T-helper 1 cell treated with Interleukin-12 subunit alpha and Interleukin-12 subunit beta and Interleukin-4 antibody, amounts not matched to agents 30 μg/mL and 1 μg/mL, for 36 hours (primary cell): Measurements from ENCODE around the gene AP4S1.
A peak's percentile ranks its signal among the peaks of the same experiment; 100 is the strongest.
"Not testable (repeated sequence)": the region's sequence is repeated elsewhere in the genome, so short reads cannot be mapped to it uniquely, and the experiment has no call there.

Experiments
- H3K27ac Mint-ChIP-seq: one replicate; pipeline ENCODE4 v1.8.0; 2021; ENCODE audit warnings: mild to moderate bottlenecking, mixed read lengths
- H3K27me3 Mint-ChIP-seq: one replicate; pipeline ENCODE4 v1.8.0; 2021; ENCODE audit warnings: low read depth, mixed read lengths
- H3K36me3 Mint-ChIP-seq: one replicate; pipeline ENCODE4 v1.8.0; 2021; ENCODE audit warnings: low read depth, mixed read lengths
- H3K4me1 Mint-ChIP-seq: one replicate; pipeline ENCODE4 v1.8.0; 2021; ENCODE audit warnings: low read depth, mixed read lengths
- H3K4me3 Mint-ChIP-seq: one replicate; pipeline ENCODE4 v1.8.0; 2021; ENCODE audit warnings: mild to moderate bottlenecking, moderate library complexity, mixed read lengths
- H3K9me3 Mint-ChIP-seq: one replicate; pipeline ENCODE4 v1.8.0; 2021; ENCODE audit warnings: mixed read lengths

AP4S1 gene

GRCh38 chr14:31024010-31024480 lies 1.4 kb upstream of the AP4S1 start:
- peak overlapping the region; percentile 50 for H3K4me3 Mint-ChIP-seq
- H3K27ac Mint-ChIP-seq: peak overlapping the region; percentile 36
- no peaks in the 10 kb centered on the region for H3K27me3 Mint-ChIP-seq
- no peaks in the 10 kb centered on the region for H3K9me3 Mint-ChIP-seq
- peaks cover 19% of the 10 kb centered on the region for H3K36me3 Mint-ChIP-seq
- H3K4me1 Mint-ChIP-seq: peaks cover 34% of the 10 kb centered on the region

- peaks cover 19% of the 10 kb centered on the region for H3K36me3 Mint-ChIP-seq
- H3K9me3 Mint-ChIP-seq: no peaks in the 10 kb centered on the region
- H3K4me1 Mint-ChIP-seq: peaks cover 36% of the 10 kb centered on the region
- peak overlapping the region; percentile 91 for H3K4me3 Mint-ChIP-seq
- H3K27me3 Mint-ChIP-seq: no peaks in the 10 kb centered on the region
- peak overlapping the region; percentile 87 for H3K27ac Mint-ChIP-seq
These were observed 677 bp upstream of the AP4S1 start for GRCh38 chr14:31024577-31025366.

GRCh38 chr14:31026077-31026449 lies 614 bp downstream of the AP4S1 start, which contains the start of gene STRN3:
TSS of gene STRN3 (minus strand) at chr14:31026379. CDS start at chr14:31026185, 194 bp downstream.
- H3K27me3 Mint-ChIP-seq: no peaks in the 10 kb centered on the region
- H3K4me1 Mint-ChIP-seq: peaks cover 39% of the 10 kb centered on the region
- H3K9me3 Mint-ChIP-seq: no peaks in the 10 kb centered on the region
- H3K36me3 Mint-ChIP-seq: peaks cover 16% of the 10 kb centered on the region
- peak within 1 kb of the TSS; percentile 99 for H3K4me3 Mint-ChIP-seq
- H3K27ac Mint-ChIP-seq: peak within 1 kb of the TSS; percentile 96

GRCh38 chr14:31026450-31027235 lies 1.2 kb downstream of the AP4S1 start:
- peak overlapping the region; percentile 99 for H3K4me3 Mint-ChIP-seq
- H3K9me3 Mint-ChIP-seq: no peaks in the 10 kb centered on the region
- no peaks in the 10 kb centered on the region for H3K27me3 Mint-ChIP-seq
- peak overlapping the region; percentile 96 for H3K27ac Mint-ChIP-seq
- H3K36me3 Mint-ChIP-seq: peaks cover 12% of the 10 kb centered on the region
- peaks cover 41% of the 10 kb centered on the region for H3K4me1 Mint-ChIP-seq

- Mint-ChIP-seq H3K27me3 (no peaks in the 10 kb centered on the region), H3K4me1 (peaks cover 43% of the 10 kb centered on the region), H3K4me3 (no peak overlapping the region), H3K36me3 (peaks cover 9% of the 10 kb centered on the region), H3K27ac (no peak overlapping the region), H3K9me3 (no peaks in the 10 kb centered on the region)
These were observed 2.4 kb downstream of the AP4S1 start for GRCh38 chr14:31027847-31028246.

DNA sequence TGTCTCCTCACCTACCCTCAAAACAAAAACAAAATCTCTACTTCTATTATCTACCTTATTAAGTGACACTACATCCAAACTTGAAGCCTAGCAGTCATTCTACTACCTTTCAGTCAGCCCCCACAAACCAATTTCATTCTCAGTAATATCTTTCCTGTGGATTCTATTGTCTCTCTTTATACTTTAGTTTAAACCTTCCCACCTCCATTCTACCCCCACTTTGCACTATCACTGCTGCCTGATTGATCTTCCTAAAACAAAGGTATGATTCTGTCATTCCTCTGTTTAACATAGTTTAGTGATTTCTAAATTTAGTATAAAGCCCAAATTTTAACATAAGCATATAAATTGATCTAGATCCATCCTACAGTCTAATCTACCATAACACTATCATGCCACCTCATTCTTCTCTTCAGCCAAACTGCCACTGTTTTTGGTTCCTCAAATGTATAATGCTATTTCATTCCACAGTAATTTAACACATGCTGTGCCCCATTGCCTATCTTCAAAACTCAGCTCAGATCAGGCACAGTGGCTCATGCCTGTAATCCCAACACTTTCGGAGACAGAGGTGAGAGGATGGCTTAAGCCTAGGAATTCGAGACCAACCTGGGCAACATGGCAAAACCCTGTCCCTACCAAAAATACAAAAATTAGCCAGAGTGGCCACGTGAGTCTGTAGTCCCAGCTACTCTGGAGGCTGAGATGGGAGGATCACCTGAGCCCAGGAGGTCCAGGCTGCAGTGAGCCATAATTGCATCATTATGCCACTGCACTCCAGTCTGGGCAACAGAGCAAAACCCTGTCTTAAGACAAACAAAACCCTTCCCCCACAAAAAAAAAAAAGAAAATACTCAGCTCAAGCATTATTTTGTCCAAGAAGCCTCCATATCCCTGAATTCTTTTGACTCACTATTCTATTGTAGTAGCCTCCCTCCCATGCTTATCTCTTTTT lies 3.8 kb downstream of the AP4S1 start:
- no peak overlapping the region for H3K4me3 Mint-ChIP-seq
- peaks cover 7% of the 10 kb centered on the region for H3K36me3 Mint-ChIP-seq
- no peak overlapping the region for H3K27ac Mint-ChIP-seq
- no peaks in the 10 kb centered on the region for H3K27me3 Mint-ChIP-seq
- peaks cover 35% of the 10 kb centered on the region for H3K4me1 Mint-ChIP-seq
- H3K9me3 Mint-ChIP-seq: no peaks in the 10 kb centered on the region

DNA sequence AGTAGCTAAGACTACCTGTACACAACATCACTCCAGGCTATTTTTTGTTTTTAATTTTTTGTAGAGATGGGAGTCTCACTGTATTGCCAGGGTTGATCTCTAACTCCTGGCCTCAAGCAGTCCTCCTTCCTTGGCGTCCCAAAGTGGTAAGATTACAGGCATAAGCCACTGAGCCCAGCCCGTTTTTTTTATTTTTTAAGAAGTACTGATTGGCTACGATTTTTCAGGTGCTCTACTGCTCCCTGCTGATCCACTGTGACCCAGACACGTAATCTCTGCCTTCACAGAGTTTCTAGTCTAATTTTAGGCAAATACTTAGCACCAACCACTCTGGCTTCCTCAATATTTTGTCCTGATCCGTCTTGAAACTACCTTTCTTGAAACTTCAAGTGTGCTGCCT lies 5.0 kb downstream of the AP4S1 start:
- H3K27me3 Mint-ChIP-seq: no peaks in the 10 kb centered on the region
- H3K4me1 Mint-ChIP-seq: peaks cover 27% of the 10 kb centered on the region
- no peak overlapping the region for H3K4me3 Mint-ChIP-seq
- no peaks in the 10 kb centered on the region for H3K36me3 Mint-ChIP-seq
- H3K9me3 Mint-ChIP-seq: no peaks in the 10 kb centered on the region
- no peak overlapping the region for H3K27ac Mint-ChIP-seq

DNA sequence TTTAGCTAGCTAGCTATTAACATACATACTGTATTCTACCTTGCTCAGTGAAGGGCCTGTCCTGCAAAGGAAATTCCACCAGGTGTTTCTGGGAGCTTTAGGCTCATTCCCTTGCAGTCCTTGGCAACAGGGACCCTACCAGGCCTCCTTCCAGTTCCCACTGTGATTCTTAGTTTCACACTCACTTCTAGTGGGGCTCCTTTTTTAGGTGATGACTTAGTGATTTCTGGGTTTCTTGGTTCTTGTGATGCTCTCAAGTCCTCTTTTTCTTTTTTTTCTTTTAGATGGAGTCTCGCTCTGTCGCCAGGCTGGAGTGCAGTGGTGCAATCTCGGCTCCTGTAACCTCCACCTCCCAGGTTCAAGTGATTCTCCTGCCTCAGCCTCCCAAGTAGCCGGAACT lies 11.1 kb downstream of the AP4S1 start:
- H3K36me3 Mint-ChIP-seq: no peaks in the 10 kb centered on the region
- H3K27ac Mint-ChIP-seq: no peak overlapping the region
- H3K27me3 Mint-ChIP-seq: no peaks in the 10 kb centered on the region
- H3K9me3 Mint-ChIP-seq: no peaks in the 10 kb centered on the region
- H3K4me3 Mint-ChIP-seq: no peak overlapping the region
- peaks cover 8% of the 10 kb centered on the region for H3K4me1 Mint-ChIP-seq

DNA sequence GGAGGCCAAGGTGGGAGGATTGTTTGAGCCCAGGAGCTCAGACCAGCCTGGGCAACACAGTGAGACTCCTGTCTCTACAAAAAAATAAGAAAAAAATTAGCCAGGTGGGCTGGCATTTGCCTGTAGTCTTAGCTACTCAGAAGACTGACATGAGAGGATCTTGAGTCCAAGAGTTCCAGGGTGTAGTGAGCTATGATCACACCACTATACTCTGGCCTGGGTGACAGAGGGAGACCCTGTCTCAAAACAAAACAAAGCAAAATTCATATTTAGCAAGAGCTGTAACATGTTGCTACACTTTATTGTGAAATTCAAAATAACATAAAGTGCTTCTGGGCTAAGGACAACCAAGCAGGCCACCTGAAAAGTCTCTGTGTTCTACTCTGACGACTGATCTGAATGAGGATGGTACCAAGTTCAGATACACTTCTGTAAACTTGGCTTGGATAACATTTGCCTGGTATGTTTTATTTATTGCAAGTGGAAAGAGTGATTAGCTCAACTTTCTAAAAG lies 12.3 kb downstream of the AP4S1 start:
- Mint-ChIP-seq H3K36me3 (no peaks in the 10 kb centered on the region), H3K4me3 (no peak overlapping the region), H3K9me3 (no peaks in the 10 kb centered on the region), H3K27me3 (no peaks in the 10 kb centered on the region), H3K4me1 (peaks cover 3% of the 10 kb centered on the region), H3K27ac (no peak overlapping the region)

- no peaks in the 10 kb centered on the region for H3K4me1 Mint-ChIP-seq
- H3K9me3 Mint-ChIP-seq: no peaks in the 10 kb centered on the region
- no peaks in the 10 kb centered on the region for H3K36me3 Mint-ChIP-seq
- no peak overlapping the region for H3K4me3 Mint-ChIP-seq
- H3K27me3 Mint-ChIP-seq: no peaks in the 10 kb centered on the region
- H3K27ac Mint-ChIP-seq: no peak overlapping the region
These were observed 13.2 kb downstream of the AP4S1 start for GRCh38 chr14:31038521-31039166.

DNA sequence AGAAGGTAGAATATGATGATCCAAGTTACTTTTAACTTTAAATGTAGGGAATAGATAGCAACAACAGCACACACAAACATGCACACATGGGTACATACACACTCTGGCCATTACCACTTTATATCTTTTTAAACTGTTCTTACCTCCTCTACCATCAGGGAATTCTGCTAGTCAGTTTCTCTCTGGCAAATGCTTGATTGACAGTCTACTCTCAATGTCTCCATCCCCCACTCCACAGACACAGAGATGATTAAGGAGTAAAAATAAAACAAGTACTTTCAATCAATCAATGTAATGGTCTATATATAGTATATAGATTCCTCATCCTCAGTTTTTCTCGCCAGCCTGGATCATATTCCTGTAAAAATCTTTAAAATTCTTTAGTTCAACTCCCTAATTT lies 16.9 kb downstream of the AP4S1 start:
- H3K9me3 Mint-ChIP-seq: no peaks in the 10 kb centered on the region
- no peak overlapping the region for H3K4me3 Mint-ChIP-seq
- no peaks in the 10 kb centered on the region for H3K36me3 Mint-ChIP-seq
- H3K4me1 Mint-ChIP-seq: peaks cover 3% of the 10 kb centered on the region
- no peaks in the 10 kb centered on the region for H3K27me3 Mint-ChIP-seq
- H3K27ac Mint-ChIP-seq: no peak overlapping the region

DNA sequence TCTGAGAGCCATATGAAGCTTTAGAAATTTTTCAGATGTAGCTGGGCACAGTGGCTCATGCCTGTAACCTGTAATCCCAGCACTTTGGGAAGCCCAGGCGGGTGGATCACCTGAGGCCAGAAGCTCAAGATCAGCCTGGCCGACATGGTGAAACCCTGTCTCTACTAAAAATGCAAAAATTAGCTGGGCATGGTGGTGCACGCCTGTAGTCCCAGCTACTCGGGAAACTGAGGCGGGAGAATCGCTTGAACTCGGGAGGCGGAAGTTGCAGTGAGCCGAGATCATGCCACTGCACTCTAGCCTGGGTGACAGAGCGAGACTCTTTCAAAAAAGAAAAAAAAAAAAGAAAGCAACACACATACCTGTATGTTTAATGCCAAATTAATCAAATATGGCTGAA lies 17.4 kb downstream of the AP4S1 start:
- not testable (repeated sequence) for H3K9me3 Mint-ChIP-seq, H3K4me1 Mint-ChIP-seq, H3K36me3 Mint-ChIP-seq, H3K27me3 Mint-ChIP-seq, H3K27ac Mint-ChIP-seq, H3K4me3 Mint-ChIP-seq

GRCh38 chr14:31043379-31043778 lies 17.9 kb downstream of the AP4S1 start:
- no peak overlapping the region for H3K4me3 Mint-ChIP-seq
- H3K4me1 Mint-ChIP-seq: peaks cover 3% of the 10 kb centered on the region
- H3K27me3 Mint-ChIP-seq: no peaks in the 10 kb centered on the region
- H3K9me3 Mint-ChIP-seq: no peaks in the 10 kb centered on the region
- no peaks in the 10 kb centered on the region for H3K36me3 Mint-ChIP-seq
- H3K27ac Mint-ChIP-seq: no peak overlapping the region
